HG03097 (cell line): ENCODE measurements around the gene PCBP1.
A peak's percentile ranks its signal among the peaks of the same experiment; 100 is the strongest.
"Not testable (repeated sequence)": the region's sequence is repeated elsewhere in the genome, so short reads cannot be mapped to it uniquely, and the experiment has no call there.

ENCODE experiments used
- ATAC-seq: cut with Tn5 transposase; IDR thresholded peaks from one replicate; pipeline ENCODE4 v1.9.1; 2021; ENCODE audit not compliant: unreplicated experiment, low FRiP score

PCBP1 gene

DNA sequence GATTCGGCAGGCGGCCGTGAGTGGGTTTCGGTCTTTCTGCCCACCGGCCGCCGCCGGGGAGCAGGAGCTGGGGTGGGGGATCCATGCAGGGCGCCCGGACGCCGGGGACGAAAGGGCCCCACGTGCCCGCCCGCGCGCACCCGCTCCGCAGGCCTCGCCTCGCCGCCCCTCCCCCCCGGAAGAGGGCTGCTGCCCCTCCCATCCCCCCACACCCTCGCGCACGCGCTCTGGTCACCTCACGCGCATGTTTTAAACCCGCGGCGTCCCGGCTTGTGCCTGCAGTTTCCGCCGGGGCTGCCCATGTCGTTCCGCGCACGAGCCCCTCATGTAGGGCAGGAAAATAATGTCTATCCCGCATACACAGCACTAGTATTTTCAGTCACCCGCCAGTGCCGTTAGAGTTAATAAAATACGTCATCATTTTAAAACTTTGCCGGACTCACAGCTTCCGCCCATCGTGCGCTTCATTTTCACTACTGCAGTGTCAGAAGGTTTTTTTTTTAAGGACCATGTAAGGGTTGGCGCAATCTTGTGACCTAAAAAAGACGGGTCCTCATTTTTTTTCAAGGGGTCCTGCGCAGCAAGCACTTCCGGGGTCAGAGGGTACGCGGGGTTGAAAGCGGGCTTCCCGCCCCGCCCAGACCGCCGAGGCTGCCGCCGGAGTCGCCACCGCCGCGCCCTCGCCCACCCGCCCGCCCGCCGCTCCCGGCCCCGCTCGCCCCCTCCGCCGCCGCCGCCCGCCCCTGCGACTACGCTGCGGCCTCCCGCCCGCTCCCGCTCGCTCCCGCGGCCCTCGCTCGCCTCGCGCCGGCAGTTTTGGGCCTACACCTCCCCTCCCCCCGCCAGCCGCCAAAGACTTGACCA lies at the start of gene PCBP1:
Gene PCBP1 (plus strand): TSS at position 640 of the 864 bp plus-strand sequence. CDS start 267 bp downstream, outside the sequence.
- ATAC-seq: peak; percentile 28

DNA sequence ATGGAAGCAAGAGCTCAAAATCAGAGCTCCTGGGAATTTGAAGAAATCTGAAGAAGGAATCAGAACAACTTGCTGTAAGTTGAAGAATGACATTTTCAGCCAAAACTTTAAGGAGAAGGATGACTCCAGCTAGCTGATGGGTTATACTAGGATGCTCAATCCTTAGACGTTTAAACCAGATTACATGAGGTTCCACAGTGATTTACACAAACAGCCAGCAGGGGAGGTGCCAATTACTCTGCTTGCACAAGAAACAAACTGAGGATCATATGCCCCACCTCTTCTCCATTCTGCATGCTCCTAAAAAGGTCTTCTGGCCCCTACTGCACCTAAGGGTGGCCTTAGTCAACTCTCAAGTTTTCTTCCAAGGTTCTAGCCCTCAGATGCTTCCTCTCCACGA lies 47.9 kb upstream of the PCBP1 start:
- no peak for ATAC-seq

DNA sequence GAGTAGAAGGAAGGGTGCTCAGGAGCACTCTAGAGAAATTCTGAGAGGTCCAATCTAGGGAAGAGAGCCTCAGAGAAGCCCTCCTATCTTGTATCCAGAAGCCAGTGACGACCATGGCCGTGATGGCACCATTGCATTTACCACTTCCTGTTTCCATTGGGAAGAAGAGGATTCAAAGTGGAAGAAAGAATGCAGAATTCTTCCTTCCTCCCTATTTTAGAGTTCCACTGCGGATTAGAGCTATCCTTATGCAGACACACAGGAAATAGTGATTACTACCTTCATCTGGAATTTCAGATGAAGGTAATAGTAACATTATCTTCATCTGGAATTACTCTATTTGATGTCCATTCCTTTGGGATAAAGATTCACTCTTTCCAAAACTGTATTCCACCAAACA lies 45.6 kb upstream of the PCBP1 start:
- no peak for ATAC-seq

DNA sequence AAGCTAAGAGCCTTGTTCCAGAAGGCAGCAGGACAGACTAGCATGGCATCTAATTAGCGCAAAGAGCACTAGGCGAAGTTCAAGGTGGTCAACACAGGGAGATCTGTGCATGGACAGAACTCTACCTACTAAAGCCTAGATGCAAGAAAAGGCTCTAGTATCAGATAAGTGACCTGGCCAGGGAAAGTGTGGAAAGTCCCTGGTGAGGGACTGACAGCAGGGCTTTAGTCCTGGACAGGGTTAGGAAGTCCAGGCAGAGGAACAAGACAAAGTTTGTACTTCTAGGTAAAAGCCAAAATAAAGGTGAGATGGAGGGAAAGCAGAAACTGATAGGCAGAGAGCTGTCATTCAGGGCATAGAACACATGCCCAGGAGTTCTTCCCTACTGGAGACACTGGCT lies 45.0 kb upstream of the PCBP1 start:
- ATAC-seq: no peak

DNA sequence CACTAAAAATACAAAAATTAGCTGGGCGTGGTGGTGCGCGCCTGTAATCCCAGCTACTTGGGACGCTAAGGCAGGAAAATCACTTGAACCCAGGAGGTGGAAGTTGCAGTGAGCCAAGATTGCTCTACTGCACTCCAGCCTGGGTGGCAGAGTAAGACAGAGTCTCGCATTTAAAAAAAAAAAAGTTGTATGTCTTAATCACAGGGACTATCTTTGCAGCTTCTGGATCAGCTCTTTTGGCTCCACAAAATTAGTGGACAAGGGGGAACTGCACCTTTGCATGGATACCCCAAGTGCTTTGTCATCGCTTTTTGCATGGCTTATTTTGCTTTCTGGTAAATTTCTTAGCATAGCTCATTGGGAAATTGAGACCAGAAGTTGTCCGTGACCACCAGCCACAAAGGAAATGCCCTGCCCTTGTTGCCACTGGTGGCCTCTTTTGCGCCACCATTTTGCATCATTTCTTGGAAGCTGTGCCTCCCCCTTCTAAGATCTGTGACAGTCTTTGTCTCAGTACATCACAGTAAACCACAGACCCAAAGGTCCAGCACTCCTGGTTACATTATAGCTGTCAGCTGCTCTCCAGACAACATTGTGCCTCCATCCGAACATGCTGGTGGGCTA lies 43.9 kb upstream of the PCBP1 start:
- ATAC-seq: no peak

DNA sequence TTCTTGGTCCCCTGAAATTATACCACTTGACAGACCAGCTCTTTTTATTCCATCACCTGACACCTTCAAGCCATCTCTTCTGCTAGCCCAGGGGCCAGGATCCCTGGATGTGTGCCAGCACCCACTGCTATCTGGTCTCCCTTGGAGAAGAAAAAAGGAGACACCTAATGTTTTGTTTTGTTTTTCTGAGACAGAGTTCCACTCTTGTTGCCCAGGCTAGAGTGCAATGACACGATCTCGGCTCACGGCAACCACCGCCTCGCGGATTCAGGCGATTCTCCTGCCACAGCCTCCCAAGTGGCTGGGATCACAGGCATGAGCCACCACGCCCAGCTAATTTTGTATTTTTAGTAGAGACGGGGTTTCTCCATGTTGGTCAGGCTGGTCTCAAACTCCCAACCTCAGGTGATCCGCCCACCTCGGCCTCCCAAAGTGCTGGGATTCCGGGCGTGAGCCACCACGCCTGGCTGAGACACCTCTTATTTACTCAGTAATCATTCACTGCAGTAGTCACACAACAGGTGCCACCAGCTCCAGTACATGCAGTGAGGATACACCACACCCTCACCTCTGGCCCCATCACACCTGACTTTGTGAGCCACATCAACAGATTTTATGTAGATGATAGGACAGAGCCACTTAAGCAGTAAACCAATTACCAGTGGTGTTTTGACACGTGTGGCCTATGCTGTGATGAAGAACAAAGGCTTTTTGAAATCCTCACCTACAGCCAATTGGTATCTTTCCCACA lies 42.8 kb upstream of the PCBP1 start:
- no peak for ATAC-seq

DNA sequence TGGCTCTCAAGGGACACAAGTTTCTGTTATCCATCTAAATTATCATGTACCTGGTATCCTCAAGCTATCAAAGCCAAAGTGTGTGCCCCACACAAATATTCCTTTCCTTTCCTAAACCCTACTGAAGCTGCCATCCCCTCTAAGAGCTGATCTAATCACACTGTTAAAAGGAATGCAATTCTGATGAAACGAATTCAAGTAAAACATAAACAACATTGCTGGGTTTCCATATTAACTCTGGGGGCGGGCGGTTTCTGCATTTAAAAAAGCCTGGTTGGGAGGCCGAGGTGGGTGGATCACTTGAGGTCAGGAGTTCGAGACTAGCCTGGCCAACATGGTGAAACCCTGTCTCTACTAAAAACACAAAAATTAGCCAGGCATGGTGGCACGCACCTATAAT lies 41.9 kb upstream of the PCBP1 start:
- ATAC-seq: no peak

DNA sequence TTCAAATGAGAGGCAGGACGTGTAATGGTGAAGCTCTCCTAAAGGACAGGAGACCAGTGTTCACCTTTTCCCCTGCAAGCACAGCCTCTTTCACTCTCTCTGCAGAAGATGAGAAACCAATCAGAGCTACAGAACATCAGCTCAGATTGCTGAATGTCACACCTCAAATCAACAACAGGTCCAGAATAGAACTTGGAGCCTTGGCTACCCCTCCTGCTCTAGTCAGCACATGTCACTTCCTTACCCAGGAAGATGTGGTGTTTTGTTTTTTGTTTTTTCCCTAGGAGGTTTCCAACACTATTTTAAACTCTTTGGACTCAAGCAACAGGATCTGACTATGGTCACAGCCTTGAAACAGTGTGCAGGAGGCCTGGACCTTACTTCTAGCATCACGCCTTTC lies 41.3 kb upstream of the PCBP1 start:
- no peak for ATAC-seq

DNA sequence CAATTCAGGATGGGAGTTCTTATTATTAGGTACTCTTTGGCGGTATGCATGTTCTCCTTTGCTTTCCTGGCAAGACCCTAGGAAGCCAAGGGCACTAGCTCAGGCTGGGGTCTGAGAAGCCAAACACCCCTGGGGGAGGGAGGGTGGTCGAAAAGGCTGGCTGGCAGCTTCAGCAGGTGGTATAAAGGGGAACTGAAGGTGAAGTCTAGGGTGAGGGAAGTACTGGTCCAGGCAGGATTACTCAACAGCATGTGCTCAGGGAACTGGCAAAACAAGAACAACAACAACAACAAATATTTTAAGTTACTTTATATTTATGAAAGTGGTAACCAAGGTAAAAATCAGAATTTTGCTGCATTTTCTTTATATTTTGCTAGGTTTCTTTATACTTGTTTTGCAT lies 40.7 kb upstream of the PCBP1 start:
- no peak for ATAC-seq

DNA sequence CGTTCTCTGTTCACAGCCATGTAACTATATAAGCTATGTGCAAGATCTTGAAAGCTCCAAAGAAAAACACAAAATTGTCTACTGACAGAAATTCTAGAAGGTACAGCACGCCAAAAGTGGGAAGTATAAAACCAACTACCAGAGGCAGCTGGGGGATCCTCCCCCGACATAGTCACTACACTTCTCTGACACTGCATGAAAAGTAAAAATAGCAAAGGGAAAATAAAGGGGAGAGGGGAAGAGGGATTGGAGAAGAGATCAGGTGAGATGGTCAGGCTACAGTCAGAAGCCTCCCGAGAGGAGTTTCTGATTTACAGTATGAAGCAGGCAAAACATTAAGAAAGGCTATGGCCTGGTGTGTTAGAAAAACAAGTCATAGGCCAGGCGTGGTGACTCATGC lies 39.8 kb upstream of the PCBP1 start:
- no peak for ATAC-seq

DNA sequence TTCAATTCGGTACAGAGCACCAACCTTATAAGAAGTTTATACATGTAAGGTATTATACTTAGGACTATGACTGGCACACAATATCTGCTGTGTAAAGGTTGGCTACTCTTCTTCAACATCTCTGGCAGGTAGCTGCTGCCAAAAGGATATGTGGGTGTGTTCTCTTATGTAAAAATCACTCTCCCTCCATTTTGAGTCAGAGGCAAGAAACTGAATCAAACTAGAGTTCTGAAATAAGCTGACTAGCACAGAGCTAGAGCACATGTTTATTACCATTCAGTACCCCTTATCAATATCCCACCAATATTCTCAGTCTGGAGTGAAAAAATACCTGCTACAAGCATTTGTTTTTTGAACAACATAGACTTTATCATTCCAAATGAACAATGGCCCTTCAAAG lies 38.0 kb upstream of the PCBP1 start:
- no peak for ATAC-seq

DNA sequence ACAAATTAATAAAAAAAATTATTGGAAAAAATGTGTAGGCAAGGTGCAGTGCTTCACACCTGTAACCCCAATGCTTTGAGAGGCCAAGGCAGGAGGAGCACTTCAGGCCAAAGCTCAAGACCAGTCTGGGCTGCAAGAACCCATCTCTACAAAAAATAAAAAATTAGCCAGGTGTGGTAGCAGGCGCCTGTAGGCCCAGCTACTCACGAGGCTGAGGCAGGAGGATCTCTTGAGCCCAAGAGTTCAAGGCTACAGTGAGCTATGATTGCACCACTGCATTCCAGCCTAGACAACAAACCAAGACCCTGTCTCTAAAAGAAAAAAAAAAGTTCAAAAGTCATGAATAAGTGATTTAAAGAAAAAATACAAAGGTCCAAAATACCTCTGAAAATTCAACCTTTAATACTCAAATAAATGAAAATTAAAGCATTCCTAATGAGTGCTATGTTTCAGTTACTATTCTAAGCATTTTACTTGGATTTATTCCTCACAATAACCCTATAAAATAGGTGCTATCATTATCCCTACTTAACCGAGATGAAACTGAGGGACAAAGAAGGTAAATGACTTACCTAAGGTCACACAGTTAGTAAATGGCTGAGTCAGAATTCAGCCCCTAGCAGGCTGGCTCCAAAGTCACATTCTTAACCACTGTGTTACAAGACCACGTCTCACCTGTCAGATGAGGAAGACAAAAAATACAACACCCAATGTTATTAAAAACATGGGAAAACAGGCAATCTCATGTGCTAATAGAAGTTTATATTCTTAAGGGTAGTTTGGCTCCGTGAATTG lies 36.4 kb upstream of the PCBP1 start:
- no peak for ATAC-seq

DNA sequence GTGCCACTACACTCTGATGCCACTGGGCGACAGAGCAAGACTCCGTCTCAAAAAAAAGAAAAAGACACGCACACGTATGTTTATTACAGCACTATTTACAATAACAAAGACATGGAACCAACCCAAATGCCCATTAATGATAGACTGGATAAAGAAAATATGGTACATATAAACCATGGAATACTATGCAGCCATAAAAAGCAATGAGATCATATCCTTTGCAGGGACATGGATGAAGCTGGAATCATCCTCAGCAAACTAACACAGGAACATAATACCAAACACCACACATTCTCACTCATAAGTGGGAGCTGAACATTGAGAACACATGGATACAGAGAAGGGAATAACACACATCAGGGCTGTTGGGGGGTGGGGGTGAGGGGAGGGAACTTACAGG lies 32.0 kb upstream of the PCBP1 start:
- not testable (repeated sequence) for ATAC-seq

DNA sequence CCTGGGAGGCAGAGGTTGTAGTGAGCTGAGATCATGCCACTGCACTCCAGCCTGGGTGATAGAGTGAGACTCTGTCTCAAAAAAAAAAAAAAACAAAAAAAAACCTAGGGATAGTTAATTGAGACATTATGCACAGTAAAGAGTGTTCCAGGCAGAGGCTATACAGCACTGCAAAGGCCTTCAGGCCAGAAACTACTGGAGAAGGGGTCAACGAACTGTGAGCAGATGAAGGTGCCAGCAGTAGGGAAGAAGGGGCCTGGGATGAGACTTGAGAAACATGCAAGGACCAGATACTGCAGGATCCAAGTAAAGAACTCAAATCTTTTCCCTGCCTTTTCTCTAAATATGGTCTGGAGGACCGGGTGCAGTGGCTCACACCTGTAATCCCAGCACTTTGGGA lies 26.0 kb upstream of the PCBP1 start:
- ATAC-seq: no peak

DNA sequence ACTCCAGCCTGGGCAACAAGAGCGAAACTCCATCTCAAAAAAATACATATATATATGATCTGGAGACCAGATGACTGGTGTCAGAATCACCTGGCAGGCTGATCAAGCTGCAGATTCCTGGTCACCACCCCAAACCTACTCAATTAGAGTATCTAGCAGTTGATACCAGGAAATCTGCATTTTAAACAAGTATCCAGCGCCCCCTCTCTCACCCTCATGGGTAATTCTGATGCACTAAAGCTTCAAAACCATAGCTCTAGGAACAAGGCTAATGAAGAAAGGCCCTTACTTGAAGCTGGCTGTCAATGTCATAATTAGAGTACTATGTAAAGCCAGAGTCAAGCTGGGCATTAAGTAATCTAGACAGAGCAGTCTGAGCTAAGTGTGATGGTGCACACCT lies 25.0 kb upstream of the PCBP1 start:
- no peak for ATAC-seq

DNA sequence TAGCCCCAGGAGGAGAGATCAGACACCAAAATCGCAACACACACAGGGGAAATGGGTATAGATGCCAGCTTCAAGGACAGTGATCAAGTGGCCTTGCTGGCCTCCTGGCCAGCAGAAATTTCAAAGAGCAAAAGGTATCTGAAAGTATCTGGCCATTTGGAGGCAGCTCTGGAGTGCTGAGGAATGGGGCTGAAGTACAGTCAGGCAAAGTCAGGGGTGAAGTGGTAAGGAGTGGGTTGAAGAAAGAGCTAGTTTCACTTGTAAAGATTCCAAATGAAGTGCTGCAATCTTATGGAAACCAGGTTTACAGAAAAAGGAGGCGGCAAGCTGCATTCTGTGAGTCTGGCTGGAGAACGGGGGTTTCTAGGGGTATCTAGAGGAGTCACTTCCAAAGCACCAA lies 19.2 kb upstream of the PCBP1 start:
- no peak for ATAC-seq

DNA sequence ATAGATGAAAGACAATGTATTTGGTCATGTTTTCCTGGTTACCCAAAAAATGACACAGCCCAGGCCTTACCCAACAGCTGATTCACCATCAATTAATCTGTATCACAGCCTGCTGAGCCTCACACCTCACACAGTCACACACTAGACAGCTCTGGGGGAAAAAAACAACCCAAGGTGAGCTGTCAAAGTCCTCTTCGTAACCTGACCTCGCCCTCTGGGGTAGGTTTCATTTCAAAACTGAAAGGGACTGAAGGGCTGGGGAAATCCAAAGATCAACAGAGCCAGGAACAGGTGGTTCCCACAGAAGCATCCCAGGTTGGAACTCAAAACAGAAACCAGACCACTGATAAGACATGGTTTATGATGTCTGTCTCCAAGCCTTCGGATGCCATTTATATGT lies 18.2 kb upstream of the PCBP1 start:
- ATAC-seq: peak; percentile 59

DNA sequence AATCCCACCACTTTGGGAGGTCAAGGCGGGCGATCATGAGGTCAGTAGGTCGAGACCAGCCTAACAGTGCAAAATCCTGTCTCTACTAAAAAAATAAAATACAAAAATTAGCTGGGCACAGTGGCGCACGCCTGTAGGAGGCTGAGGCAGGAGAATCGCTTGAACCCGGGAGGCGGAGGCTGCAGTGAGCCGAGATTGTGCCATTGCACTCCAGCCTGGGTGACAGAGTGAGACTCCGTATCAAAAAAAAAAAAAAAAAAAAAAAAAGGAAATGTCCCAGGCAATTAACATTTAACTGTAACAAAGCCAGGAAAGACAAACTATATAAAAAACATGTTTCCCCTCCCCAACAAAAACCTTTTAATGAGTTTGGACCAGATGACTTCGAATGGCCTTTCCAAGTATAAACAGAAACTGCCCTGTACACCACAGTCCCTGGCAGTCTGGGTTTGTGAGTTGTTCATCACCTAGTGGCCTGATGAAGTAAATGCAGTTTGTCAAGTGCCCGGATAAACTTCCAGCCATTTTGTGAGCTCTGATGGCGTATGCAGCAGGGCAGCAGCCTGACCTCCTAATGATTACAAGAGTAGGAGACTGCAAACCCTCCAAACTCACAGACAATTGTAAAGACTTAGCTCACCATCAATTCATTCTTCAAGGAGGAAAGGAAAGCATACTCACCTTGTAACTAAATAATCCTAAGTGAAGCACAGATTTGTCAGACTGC lies 16.6 kb upstream of the PCBP1 start:
- peak; percentile 67 for ATAC-seq

DNA sequence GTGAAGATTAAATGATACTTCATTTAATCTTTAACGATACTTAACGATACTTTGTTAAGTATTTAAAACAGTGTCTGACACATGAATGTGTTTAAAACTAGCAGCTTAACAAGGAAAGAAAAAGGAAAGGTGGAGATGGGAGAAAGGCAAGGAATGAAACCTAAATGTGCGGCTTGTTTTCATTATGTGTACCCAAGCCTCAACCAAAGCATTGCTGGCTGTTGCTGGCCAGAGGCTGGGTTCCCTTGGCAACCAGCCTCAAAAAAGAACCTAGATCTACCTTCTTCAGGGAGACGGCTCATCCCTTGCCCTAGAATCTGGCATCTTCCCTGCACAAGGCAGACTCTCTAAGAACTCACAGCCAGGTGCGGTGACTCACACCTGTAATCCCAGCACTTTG lies 13.8 kb upstream of the PCBP1 start:
- ATAC-seq: no peak

DNA sequence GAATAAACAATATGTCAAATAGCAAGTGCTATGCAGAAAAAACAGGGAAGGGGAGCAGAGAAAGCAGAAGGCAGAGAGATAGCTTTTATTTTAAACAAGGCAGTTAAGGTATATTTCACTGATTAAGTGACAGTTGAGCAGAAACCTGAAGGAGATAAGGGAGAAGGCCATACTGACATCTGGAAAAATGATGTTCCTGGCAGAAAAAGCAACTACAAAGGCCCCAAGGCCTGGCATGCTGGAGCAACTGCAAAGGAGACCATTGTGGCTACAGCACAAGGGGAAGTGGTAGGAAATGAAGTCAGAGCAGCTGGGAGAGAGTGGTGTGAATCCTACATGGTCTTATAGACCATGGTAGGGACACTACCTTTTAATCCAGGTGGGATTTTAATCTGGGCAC lies 8.9 kb upstream of the PCBP1 start:
- no peak for ATAC-seq
